GDM1 (cell line): ENCODE results near the gene RHOH.
"Not testable (repeated sequence)": the region's sequence is repeated elsewhere in the genome, so short reads cannot be mapped to it uniquely, and the experiment has no call there.

Source experiments
- DNase-seq: peaks from one replicate; lab custom pipeline; 2025; lab: John Stamatoyannopoulos, UW

Gene RHOH

DNA sequence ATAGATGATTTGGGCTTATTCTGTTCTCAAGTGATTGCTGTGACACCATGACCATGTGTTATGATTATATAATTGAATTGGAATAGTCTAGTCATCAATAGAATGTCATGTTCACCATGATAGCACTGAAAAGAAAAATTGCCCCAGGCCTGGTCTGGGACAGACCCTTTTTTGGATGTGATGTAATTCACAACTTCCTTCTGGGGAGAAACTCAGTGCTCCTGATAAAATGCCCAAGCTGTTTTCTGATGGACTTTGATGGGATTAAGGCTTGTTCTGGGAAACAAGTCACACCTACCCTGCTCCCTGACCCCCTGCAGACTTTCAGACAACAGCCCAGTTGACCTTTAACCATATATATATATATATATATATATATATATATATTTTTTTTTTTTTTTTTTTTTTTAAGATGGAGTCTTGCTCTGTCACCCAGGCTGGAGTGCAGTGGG is 65.3 kb downstream of the RHOH start:
- DNase-seq = no peak

DNA sequence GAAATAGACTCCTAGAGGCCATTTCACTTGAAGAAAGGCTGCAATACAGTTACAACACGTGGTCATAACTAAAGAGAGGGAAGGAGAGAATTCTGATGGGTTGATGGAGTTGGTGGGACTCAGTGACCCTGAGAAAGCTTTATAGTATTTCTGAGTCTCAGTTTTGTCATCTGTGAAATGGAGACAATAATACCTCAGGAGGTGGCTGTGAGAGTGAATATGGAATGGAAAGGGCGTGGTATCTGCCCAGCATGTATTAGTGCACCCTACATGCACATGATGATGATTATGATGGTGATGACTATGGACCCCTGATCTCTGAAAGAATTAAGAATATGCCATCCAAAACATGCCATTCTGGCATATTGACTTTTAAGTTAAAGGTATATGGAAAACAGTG is 66.0 kb downstream of the RHOH start:
- no peak for DNase-seq

DNA sequence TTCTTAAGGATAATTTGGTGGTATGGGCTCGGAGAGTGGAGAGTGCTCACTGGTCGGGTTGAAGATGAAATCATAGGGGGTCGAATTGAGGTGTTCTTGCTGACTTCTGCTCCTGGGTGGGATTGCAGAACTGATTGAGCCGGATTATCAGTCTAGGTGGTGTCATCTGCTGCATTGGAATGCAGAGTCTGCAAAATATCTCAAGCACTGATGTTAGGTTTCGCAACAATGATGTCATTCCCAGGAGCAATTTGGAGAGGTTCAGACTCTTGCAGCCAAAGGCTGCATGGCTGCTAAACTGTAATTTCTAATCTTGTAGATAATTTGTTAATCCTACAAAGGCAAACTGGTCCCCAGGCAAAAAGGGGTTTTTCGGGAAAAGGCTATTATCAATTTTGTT is 67.7 kb downstream of the RHOH start:
- DNase-seq = no peak

DNA sequence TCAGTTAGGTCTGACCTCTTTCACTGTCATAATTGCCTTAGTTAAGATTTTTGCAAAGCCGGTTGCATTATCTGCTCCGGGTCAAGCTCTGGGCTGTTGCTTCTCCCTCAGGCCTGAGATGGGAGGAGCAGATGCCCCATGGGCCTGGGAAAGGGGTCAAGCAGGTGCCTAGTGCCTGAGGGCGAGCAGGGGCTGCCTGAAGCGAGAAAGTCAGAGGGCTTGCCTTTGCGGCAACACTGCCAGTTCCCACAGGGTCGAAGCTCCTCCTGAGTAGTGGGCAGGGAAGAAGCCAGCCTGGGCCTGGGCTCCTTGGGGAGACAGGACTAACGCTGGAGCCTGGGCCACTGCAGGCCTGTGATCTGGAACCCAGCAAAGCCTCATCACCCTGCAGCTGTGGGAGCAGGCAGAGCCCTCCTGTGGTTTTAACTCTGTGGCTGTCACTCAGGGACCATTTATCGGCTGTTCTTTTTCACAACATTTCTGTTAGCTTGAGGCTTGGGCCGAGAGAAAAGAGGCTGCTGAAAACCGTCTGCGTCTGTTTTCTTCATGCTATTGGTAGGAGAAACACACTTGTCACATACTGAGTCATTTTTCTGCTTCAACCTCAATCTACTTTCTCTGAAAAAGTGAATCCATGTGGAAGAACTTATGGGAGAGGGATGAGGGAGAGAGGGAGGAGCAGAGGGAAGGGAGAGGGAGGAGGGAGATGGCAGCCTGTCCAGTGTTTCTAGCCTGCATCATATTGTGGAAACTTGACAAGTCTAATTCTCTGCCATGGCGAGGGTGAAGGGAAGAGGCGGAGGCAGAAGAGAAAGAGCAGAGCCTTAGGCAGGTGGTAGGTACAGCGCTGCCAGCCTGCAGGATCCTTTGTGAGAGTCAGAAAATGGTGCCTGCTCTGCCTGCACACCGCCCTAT is 68.4 kb downstream of the RHOH start:
- peak; percentile 79 for DNase-seq

DNA sequence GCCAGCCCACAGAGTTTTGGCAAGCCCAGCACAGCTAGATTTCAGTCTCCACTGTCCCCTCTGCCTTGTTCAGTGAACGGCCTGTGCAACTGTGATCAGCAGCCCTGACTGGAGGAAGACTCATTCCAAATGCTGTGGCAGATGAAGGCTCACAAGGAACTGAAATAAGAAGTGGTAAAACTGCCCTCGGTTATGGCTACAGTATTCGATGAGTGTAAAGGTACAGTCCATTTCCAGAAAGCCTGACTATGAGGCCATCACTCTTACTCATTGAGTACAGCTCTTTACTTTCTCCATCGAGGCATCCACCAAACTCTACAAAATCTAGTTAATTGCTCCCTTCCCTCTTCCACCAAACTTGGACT is 69.1 kb downstream of the RHOH start:
- no peak for DNase-seq

DNA sequence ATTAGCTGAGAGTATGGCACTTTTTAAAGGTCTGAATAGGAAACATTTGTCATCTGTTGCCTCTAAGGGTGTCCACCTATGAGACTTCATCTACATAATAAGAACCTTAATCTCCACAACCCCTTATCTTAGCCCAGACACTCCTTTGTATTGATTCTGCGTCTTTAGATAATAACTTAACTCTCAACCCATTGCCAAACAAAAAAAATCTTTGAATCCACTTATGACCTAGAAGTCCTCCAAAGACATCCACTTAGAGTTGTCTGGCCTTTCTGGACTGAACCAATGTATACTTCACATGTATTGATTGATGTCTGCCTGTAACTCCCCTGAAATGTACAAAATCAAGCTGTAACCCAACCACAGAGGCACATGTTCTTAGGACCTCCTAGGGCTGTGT is 72.3 kb downstream of the RHOH start:
- DNase-seq = no peak

DNA sequence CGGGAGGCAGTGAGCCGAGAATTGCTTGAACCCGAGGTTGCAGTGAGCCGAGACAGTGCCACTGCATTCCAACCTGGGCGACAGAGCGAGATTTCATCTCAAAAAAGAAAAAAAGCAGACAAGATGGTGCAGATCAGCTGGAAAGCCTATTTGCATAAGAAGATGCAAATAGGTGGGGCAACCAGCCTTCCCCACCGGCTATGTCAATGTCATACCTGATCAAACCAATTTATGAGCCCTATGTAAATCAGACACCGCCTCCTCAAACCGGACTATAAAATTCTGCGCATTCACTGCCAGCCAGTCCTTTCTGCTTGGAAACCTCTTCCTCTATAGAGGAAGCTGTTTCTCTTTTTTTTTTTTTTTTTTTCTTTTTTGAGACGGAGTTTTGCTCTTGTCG is 73.8 kb downstream of the RHOH start:
- no peak for DNase-seq

DNA sequence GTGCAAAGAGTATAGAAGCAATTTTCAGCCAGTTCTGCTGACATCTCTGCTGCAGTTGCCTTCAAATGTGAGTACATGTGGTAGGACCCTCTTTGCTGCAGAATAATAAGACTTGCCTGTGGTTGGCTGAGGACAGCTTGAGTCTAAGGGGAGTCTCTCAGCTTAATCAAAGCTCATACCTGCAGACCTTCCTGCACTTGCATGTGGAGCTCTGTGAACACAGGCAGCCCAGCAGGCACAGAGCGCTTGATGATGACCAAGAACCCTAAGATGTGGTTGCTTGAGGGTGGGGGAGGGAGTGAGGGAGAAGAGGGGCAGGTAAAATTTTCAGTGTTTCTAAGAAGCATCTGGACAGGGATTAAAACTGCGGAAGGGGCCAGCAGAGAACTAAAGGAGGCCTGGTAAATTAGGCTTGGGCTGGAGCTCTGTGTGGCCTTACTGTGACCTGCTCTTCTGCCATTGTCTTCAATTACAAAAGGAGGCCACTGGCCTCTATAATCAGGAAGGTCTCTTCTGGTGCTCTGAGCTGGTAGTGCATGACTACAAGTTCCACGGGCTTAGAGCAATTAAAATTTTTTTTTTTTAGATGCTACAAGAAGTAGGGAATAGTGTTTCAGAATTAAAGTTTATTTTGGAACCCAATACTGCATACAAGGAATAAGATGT is 78.4 kb downstream of the RHOH start:
- no peak for DNase-seq

DNA sequence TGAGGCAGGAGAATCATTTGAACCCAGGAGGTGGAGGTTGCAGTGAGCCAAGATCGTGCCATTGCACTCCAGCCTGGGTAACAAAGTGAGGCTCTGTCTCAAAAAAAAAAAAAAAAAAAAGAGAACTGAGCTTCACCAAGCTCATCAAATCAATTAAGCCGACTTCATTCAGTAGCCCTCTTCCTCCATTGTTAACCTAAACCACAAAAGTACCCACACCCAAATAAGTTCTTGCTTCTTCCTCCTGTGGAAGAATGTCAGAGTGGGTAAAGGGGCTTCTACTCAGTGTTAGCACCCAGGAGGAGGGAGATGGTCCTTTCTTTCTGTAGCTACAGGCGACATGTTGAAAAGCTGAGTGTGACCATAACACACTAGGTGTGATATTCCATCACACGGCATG is 79.7 kb downstream of the RHOH start:
- no peak for DNase-seq

DNA sequence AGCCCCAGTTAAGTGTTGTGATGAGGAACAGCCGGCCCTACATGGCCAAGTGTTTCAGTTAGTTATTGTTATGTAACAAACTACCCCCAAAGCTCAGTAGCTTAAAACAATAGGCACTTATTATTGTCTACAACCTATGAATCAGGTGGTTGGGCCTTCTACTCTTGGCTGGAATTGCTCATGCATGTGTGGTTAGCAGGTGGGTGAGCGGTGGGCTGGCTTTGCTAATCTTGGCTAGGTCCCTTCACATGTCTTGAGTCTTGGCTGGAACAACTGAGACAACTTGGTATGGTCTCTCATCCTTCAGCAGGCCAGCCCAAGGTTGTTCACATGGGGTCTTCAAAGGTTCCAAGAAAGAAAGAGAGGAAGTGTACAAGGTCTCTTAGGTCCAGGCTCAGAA is 83.8 kb downstream of the RHOH start:
- DNase-seq = no peak

DNA sequence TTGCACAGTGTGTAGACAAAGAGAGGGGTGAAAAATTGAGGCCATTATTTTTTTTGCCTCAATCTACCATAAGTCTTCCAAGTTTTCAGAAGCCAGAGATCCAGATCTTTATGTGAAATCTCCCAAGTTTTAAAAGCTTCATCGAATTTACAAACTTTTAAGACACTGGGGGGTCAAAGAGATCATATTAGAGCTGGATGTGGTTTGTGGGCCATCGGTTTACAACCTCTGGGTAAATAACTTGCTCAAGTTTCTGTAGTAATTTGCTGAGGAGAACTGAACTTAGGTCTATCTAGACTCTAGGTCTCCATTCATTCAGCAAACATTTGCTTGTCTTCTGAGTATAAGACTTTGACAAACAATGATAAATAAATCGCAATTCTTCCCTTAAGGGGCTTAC is 84.3 kb downstream of the RHOH start:
- DNase-seq = no peak

DNA sequence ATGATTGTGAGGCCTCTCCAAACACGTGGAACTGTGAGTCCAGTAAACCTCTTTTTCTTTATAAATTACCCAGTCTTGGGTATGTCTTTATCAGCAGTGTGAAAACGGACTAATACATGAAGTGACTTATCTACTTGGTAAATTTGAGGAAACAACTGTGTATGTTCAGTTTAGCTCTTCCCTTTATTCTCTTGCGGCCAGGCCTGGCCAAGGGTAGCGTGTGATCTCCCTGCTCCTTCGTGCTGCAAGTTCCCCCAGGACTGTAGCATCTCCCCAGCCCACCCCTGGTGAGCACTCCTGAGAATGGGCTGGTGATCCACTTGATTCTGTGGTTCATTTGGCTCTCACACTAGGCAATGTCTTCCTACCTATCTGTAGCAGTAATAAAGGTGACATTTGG is 85.1 kb downstream of the RHOH start:
- no peak for DNase-seq

DNA sequence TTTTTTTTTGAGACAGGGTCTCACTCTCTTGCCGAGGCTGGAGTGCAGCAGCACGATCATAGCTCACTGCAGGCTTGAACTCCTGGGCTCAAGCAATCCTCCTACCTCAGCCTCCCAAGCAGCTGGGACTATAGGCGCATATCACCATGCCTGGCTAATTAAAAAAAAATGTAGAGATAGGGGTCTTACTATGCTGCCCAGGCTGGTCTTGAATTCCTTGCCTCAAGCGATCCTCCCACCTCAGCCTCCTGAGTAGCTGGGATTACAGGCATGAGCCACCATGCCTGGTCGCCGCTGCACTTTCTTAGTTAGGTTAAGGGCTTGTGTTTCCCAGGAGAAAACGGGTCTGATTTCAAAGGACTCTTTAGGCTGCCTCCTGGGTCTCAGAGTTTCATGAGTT is 86.0 kb downstream of the RHOH start:
- DNase-seq = not testable (repeated sequence)

DNA sequence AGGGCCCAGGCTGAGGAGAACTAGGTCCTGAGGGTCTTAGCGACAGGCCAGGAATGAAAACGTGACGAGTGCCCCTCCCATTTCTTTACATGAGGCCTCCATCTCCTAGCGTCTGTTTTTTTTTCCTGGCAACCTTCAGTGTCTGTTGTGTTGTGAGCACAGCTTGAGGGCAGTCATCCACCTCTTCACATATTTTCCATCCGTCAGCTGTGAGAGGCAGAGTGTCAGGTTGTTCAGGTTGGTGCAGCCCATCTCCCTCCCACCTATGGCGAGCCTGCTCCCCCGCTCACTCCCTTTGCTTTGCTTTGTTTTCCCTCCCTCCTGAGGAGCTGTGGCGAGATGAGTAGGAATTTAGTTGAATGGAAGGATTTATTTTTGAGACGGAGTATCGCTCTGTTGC is 86.6 kb downstream of the RHOH start:
- DNase-seq = no peak

DNA sequence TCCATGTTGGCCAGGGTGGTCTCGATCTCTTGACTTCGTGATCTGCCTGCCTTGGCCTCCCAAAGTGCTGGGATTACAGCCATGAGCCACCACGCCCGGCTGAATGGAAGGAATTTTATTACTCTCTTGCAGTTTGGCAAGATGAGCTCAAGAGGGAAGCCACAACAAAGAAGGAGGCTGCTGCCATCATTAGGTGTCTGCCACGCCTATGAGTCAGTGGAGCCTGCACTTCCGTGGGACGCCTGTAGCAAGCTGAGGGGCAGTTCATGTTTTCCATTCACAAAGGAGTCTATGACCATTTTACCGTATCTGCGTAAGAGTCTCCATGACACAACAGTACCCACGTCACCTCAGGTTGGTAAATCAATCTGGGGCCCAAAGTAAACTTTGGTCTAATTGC is 87.1 kb downstream of the RHOH start:
- no peak for DNase-seq

DNA sequence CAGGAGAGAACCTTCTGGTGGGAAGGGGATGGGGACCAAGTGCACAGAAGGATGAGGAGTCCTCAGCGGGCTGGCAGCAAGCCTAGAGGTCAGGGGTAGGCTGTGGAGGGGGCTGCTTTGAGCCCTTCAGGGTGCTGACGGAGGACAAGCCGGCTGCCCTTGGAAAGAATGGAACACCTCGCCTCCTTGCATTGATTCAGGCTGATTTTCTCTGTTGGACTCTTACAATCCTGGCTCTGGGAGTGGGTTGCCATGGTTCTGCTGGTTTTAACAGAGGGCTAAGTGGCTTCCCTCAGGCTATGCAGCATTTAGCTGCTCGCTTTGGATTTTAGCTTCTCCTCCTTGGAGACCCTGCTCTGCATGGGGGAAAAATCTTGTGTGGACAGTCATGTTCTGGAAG is 88.9 kb downstream of the RHOH start:
- no peak for DNase-seq

DNA sequence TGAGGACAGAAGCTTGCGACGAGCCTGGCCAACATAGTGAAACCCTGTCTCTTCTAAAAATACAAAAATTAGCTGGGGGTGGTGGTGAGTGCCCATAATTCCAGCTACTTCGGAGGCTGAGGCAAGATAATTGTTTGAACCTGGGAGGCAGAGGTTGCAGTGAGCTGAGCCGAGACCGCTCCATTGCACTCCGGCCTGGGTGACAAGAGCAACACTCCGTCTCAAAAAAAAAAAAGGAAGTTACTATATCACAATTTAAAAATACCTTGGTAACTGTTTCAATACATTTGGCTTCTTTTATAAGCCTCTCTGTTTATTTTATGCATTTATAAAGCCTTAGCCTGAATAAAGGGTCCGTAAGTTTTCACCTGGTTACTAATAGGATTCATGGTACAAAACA is 91.7 kb downstream of the RHOH start:
- DNase-seq = no peak

DNA sequence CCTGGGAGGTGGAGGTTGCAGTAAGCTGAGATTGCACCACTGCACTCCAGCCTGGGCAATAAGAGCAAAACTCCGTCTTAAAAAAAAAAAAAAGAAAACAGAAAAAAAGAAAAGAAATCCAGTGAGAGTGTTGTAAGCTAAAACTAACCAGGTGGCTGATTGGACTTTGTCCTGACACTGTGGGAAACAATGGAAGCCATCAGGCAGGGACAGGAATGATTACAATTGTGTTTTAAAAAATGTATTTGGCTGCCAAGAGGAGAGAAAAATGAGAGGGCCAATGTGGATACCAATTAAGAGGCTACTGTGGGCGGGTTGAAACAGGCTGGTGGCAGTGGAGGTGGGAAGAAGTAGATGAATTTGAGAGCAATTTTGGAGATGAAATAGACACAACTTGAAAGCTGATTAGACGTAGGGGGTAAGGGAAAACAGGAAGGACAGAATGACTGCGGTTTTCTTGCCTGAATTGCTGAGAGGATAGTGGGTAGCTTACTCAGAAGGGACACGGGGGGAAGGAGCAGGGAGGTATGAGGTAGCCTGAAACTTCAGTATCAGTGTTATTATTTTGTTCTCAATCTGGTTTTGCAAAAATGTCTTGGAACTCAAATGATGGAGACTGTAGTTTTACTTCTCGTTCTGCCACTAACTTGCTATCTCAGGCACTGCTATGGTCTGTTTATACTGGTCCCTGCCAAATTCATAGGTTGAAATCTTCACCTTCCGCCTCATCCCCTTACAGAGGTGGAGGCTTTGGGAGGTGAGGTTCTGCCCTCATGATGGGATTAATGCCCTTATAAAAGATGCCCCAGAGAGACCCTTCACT is 92.7 kb downstream of the RHOH start:
- peak; percentile 51 for DNase-seq

DNA sequence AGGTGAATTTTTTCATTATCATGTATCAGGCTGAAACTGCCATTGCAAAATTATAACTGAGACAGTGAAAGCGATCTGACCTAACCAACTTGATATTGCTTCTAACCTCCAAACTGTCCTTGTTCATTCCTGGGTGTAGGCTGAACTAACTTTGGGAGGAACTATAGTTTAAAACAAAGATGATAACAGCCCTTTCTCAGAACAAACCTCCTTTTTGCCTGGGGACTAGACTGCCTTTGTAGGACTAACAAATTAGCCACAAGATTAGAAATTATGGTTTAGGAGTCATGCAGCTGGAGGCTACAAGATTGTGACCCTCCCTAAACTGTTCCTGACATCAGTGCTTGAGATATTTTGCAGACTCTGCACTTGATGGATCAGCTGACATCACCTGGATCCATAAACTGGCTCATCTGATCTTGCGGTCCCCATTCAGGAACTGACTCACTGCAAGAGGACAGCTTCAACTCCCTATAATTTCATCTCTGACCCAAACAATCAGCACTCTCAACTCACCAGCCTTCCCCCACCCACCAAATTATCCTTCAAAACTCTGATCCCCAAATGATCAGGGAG is 93.9 kb downstream of the RHOH start:
- not testable (repeated sequence) for DNase-seq

DNA sequence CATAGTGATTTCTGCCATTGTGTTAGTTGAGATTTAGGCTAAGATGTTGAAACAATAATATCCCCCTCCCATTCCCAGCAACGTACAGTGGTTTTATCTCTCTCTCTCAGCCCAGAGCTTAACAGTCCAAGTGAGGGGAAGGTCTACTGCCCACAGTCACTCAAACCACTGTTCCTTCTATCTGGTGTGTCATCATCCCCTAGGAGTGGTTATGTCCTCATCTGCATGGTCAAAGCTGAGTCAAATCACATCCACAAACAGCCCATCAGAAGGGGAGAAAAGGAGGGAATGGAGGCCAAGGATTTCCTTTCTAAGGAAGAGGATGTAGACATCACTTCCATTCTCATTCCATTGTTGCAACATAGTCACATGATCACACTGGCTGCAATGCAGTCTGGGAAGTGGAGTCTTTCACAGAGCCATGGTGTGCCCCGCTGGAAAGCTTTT is 95.5 kb downstream of the RHOH start:
- DNase-seq = no peak

DNA sequence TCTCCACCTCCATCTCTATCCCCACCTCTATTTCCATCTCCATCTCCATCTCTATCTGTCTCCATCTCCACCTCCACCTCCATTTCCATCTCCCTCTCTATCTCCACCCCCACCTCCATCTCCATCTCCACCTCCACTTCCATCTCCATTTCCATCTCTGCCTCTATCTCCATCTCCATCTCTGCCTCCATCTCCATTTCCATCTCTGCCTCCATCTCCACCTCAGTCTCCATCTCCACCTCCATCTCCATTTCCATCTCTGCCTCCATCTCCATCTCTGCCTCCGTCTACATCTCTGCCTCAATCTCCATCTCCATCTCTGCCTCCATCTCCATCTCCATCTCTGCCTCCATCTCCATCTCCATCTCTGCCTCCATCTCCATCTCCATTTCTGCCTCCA is 97.5 kb downstream of the RHOH start:
- no peak for DNase-seq

DNA sequence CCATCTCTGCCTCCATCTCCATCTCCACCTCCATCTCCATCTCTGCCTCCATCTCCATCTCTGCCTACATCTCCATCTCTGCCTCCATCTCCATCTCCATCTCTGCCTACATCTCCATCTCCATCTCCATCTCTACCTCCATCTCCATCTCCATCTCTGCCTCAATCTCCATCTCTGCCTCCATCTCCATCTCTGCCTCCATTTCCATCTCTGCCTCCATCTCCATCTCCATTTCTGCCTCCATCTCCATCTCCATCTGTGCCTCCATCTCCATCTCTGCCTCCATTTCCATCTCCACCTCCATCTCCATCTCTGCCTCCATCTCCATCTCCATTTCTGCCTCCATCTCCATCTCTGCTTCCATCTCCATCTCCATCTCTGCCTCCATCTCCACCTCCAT is 98.2 kb downstream of the RHOH start:
- not testable (repeated sequence) for DNase-seq
